Psoas muscle (tissue), 8 donors: ENCODE data around the gene ESR2. TPM values are rescaled to one million over a fixed set of nuclear protein-coding genes. Genes with fewer than 3 reads are reported as not detected.

Experiments used
- ATAC-seq, 4 donors: fragments of 200-7000 bp; cut with Tn5 transposase; one replicate each; pipeline ENCODE4 v1.9.1; 2020; ENCODE audit warnings: moderate library complexity in 3 of 4, mild to moderate bottlenecking in 2 of 4
- DNase-seq, 2 donors: peaks; one replicate each; pipeline ENCODE4 v3.0.0-alpha.2; 2020
- H3K27ac ChIP-seq: fragments of 200-600 bp; one replicate; pipeline ENCODE4 v1.8.0; 2022
- H3K27me3 ChIP-seq, 3 donors: fragments of 200-600 bp in 1 of 3; one replicate each; pipeline versions ENCODE4 v1.6.1 to v1.8.0; 2013 to 2022; ENCODE audit warnings: low read length in 2 of 3, mild to moderate bottlenecking in 2 of 3, moderate library complexity in 1 of 3; ENCODE audit not compliant: insufficient read depth in 3 of 3
- H3K36me3 ChIP-seq, 2 donors: fragments of 200-600 bp in 1 of 2; one replicate each; pipeline versions ENCODE4 v1.6.1 to v1.8.0; 2013 to 2022; ENCODE audit warnings: low read depth in 1 of 2, mild to moderate bottlenecking in 1 of 2, moderate library complexity in 1 of 2; ENCODE audit not compliant: insufficient read depth in 1 of 2
- H3K4me1 ChIP-seq: fragments of 200-600 bp; one replicate; pipeline ENCODE4 v1.8.0; 2022
- H3K4me3 ChIP-seq: fragments of 200-600 bp; one replicate; pipeline ENCODE4 v1.8.0; 2022; ENCODE audit warnings: mild to moderate bottlenecking
- H3K9me3 ChIP-seq: fragments of 200-600 bp; one replicate; pipeline ENCODE4 v1.8.0; 2022
- WGBS, 3 donors: extraction: QIAGEN DNeasy Blood & Tissue Kit; methylation state at CpG; one replicate each; pipeline versions ENCODE4 v1.1.6 to v1.1.7; 2013; 5-methylcytosine and 5-hydroxymethylcytosine counted together
- intact Hi-C, 2 donors: fragments of 100-400 bp; cut with DNase I; formaldehyde crosslinking; loops; one replicate each; pipeline versions ENCODE4 v1.11.0 to v1.14.2; 2022
- polyA plus RNA-seq, 3 donors: library from polyadenylated mRNA; stranded (reverse); fragments of 200-250 nt; gene quantifications; one replicate each; pipeline ENCODE4 v1.2.3, GENCODE V29; 2013
- total RNA-seq, 4 donors: library from RNA; stranded (reverse); fragmentation: NEBNext Ultra II Directional in 2 of 4; extraction: Animal tissue kit (Norgen Biotek cat#: 25700) in 2 of 4; gene quantifications; one replicate each; pipeline versions ENCODE4 v1.2.1 to v1.2.4, GENCODE V29; 2021 to 2023
- TF ChIP-seq, protein P1 (sequence below): fragments of 200-600 bp; IDR thresholded peaks from one replicate; pipeline ENCODE4 v1.8.0; 2022; ENCODE audit warnings: antibody characterized with exemption
- donor health status: healthy with polysubstance abuse.
- donor health status: DM: no; HTN: no; CAD: no; lungs with moderate emphysema.
- donor health status: Bipolar disorder and iron deficiency.
- donor health status: healthy.
- donor health status: DM: yes; HTN: yes; CAD: no.
- donor health status: DM: no; HTN: no; CAD: no.
- donor health status: DM: no; HTN: no; CAD: no.
- donor health status: DM: yes; HTN: yes; CAD: no.

The ESR2 gene
- total and polyA plus RNA-seq, 7 donors, result 0.21 to 1.5 (median 0.77) TPM; not detected in 2

- H3K27ac ChIP-seq, result peak overlapping the region; percentile 90
- no peak for ATAC-seq
- peaks cover 4 to 98% of the 10 kb centered on the region in 2 donors for H3K36me3 ChIP-seq
- 36 to 50% (median 36%) methylated on average over 7 of the region's 7 CpGs for WGBS, 3 donors
- DNase-seq, result no peak
- peak overlapping the region; percentile 78 for H3K4me3 ChIP-seq
- no peaks in the 10 kb centered on the region for H3K9me3 ChIP-seq
- no peaks in the 10 kb centered on the region for H3K27me3 ChIP-seq
- TF ChIP-seq, protein P1, sequence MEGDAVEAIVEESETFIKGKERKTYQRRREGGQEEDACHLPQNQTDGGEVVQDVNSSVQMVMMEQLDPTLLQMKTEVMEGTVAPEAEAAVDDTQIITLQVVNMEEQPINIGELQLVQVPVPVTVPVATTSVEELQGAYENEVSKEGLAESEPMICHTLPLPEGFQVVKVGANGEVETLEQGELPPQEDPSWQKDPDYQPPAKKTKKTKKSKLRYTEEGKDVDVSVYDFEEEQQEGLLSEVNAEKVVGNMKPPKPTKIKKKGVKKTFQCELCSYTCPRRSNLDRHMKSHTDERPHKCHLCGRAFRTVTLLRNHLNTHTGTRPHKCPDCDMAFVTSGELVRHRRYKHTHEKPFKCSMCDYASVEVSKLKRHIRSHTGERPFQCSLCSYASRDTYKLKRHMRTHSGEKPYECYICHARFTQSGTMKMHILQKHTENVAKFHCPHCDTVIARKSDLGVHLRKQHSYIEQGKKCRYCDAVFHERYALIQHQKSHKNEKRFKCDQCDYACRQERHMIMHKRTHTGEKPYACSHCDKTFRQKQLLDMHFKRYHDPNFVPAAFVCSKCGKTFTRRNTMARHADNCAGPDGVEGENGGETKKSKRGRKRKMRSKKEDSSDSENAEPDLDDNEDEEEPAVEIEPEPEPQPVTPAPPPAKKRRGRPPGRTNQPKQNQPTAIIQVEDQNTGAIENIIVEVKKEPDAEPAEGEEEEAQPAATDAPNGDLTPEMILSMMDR, result no peak
- intact Hi-C loops, result loop anchor here in 1 of 2 donors (5.0 to 10.0 kb wide), 2 partner anchors 77 to 101 kb away; partner anchors contain the start of gene ESR2
- H3K4me1 ChIP-seq, result peaks cover 52% of the 10 kb centered on the region
Measured at GRCh38 chr14:64217834-64218233, 76.3 kb downstream of the ESR2 start.

DNA sequence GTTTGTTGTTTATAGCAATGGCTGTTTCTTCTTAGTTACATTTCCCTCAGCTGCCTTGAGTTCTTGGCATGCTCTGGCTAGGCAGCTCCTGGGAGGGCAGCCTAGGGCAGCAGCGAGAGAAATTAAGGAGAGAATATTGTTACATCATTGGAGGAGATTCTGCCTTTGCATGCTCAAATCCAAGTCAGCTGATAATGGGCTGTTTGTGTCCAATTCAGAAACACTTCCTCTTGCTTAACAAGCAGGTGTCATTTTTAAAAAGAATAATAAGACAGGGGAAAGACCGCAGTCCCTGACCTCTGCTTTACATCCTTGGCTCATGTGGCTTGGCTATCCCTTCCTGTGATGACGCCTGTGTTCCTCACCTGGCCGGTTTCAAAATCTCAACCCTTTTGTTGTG lies 76.9 kb downstream of the ESR2 start:
- H3K9me3 ChIP-seq, result no peaks in the 10 kb centered on the region
- peaks cover 4 to 98% of the 10 kb centered on the region in 2 donors for H3K36me3 ChIP-seq
- H3K4me3 ChIP-seq, result peak overlapping the region; percentile 78
- WGBS, 3 donors, result 20 to 35% (median 23%) methylated on average over 4 of the region's 4 CpGs
- TF ChIP-seq, protein P1, result no peak
- no peaks in the 10 kb centered on the region for H3K27me3 ChIP-seq
- H3K27ac ChIP-seq, result peak overlapping the region; percentile 90
- H3K4me1 ChIP-seq, result peaks cover 50% of the 10 kb centered on the region
- peak in 3 of 4 donors; percentile 28 to 49 (median 45) for ATAC-seq
- intact Hi-C loops, result loop anchor here in 1 of 2 donors (5.0 to 10.0 kb wide), 2 partner anchors 77 to 100 kb away; partner anchors contain the start of gene ESR2
- no peak for DNase-seq

GRCh38 chr14:64215978-64216377 lies 78.2 kb downstream of the ESR2 start:
- DNase-seq (no peak), ATAC-seq (peak; percentile 11 to 53 (median 35))
- Histone ChIP-seq H3K27ac (peak overlapping the region; percentile 90), H3K9me3 (no peaks in the 10 kb centered on the region), H3K36me3 (peaks cover 4 to 98% of the 10 kb centered on the region in 2 donors), H3K27me3 (no peaks in the 10 kb centered on the region), H3K4me1 (peaks cover 43% of the 10 kb centered on the region), H3K4me3 (peak overlapping the region; percentile 78)
- WGBS, 3 donors, result 29 to 57% (median 38%) methylated on average over 13 of the region's 13 CpGs
- intact Hi-C loops, result loop anchor here in 1 of 2 donors (5.0 to 10.0 kb wide), 2 partner anchors 79 to 99 kb away; partner anchors contain the start of gene ESR2
- TF ChIP-seq, protein P1, result no peak

GRCh38 chr14:64215274-64215673 lies 78.9 kb downstream of the ESR2 start:
- peak overlapping the region; percentile 78 for H3K4me3 ChIP-seq
- WGBS, 3 donors, result 36 to 69% (median 42%) methylated on average over 10 of the region's 10 CpGs
- peak overlapping the region; percentile 90 for H3K27ac ChIP-seq
- peaks cover 4 to 98% of the 10 kb centered on the region in 2 donors for H3K36me3 ChIP-seq
- H3K27me3 ChIP-seq, result no peaks in the 10 kb centered on the region
- ATAC-seq (peak; percentile 11 to 54 (median 34)), DNase-seq (no peak)
- no peaks in the 10 kb centered on the region for H3K9me3 ChIP-seq
- TF ChIP-seq, protein P1, result no peak
- intact Hi-C loops, result loop anchor here in 1 of 2 donors (5.0 to 10.0 kb wide), 2 partner anchors 80 to 98 kb away; partner anchors contain the start of gene ESR2
- H3K4me1 ChIP-seq, result peaks cover 39% of the 10 kb centered on the region
